ENCODE data around the gene RAD9A.
"Not testable (repeated sequence)": the region's sequence is repeated elsewhere in the genome, so short reads cannot be mapped to it uniquely, and the experiment has no call there.

RAD9A gene

DNA sequence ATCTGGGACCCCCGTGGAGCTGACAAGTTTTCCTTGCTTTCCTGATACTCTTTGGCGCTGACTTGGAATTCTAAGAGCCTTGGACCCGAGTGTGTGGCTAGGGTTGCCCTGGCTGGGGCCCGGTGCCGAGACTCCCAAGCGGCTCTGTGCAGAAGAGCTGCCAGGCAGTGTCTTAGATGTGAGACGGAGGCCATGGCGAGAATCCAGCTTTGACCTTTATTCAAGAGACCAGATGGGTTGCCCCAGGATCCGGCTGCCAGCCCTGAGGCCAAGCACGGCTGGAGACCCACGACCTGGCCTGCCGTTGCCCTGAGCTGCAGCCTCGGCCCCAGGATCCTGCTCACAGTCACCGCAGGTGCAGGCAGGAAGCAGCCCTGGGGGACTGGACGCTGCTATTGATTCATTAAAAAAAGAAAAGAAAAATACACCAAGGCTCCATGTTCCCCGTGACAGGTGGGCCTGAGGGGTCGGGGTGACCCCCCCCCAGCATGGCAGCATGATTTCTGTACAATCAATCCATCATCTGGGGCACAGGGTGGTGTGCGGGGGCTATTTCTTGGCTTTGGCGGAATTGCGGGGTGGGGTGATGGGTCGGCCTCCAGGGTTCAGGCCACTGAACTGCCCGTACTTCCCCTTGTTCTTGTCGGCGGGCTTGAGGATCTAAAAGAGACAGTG is 6.3 kb downstream of the RAD9A start:
- DNase-seq = no peak

DNA sequence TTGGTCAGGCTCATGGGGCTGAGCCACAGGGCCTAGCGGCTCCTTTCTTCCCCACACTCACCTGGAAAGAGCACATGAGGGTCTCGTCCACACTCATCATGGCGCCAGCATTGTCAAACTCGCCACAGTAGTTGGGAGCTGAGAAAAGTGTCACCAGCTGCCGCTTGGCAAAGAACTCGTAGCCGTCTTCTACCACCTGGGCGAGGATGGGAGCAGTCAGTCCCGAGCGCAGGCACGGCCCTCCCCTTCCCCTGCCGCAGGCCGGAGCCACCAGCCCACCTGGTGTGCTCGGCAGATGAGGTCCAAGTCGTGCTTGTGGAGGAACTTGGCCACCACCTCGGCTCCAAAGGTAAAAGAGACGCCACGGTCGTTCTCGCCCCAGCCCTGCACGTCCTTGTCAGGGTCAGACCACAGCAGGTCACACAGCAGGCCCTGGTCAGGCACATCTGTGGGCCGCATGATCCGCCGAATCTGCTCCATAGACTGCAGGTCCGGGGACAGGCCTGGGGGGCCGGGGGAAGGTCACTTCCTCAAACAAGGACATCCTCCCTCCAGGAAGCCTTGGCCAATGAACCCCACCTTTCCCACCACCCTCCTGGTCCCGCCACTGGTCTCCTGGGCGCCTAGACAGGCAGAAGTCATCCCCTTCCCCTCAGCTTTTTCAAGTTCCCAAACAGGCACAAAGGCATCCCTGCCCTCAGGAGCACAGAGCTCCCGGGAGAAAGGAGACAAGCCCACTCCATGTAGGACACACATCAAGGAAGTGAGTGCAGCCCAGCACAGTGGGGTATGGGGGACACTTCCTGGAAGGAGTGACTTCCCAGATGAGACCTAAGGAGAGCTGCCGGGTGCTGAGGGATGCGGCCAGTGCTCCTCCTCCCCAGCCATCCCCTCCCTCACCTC is 7.1 kb downstream of the RAD9A start:
- no peak for DNase-seq

DNA sequence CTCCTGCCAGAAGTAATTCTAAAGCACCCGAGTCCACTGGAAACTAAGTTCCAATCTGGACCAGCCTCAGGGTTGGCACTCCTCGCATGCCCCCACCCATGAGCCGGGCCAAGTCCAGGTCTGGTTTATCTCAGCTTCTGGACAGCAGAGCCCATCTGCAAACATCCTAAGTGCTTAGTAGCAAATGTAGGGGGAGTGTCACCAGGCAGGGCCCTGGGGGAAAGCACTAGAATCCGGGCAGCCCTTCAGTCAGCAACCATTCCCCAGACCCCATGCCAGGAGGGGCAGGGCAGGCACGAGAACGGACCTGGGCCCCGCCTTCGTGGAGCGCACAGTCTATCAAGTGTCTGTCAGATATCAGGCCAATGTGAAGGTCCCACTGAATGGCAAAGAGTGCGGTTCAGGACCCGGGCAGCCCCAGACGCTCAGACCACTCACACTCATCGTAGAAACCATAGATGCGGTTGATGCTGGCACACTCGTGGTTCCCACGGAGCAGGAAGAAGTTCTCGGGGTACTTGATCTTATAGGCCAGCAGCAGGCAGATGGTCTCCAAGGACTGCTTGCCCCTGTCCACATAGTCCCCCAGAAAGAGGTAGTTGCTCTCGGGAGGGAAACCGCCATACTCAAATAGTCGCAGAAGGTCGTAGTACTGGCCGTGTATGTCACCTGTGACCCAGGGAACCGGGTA is 8.6 kb downstream of the RAD9A start:
- no peak for DNase-seq

DNA sequence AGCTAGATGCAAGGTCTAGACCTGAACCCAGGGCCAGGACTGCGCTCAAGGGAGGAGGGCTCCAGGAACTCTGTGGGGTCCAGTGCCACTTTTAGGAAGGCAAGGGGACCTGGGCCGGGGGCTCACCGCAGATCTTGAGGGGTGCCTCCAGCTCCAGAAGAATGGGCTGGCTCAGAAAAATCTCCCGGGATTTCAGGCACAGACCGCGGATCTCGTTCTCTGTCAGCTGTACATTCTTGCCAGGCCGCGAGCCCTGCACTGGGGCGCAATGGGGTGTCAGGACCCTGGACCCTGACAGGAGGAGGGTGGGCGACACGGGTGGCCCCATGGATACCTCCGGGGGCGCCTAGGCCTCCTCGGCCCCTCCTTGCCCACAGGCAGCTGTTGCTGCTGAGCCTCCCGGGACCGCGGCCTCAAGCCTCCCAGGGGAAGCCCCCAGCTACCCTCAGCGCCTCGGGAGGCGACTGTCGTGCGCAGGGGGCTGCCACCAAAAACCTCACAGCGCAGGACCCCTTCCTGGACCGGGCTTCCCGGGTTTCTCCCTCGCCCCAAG is 9.2 kb downstream of the RAD9A start:
- no peak for DNase-seq

DNA sequence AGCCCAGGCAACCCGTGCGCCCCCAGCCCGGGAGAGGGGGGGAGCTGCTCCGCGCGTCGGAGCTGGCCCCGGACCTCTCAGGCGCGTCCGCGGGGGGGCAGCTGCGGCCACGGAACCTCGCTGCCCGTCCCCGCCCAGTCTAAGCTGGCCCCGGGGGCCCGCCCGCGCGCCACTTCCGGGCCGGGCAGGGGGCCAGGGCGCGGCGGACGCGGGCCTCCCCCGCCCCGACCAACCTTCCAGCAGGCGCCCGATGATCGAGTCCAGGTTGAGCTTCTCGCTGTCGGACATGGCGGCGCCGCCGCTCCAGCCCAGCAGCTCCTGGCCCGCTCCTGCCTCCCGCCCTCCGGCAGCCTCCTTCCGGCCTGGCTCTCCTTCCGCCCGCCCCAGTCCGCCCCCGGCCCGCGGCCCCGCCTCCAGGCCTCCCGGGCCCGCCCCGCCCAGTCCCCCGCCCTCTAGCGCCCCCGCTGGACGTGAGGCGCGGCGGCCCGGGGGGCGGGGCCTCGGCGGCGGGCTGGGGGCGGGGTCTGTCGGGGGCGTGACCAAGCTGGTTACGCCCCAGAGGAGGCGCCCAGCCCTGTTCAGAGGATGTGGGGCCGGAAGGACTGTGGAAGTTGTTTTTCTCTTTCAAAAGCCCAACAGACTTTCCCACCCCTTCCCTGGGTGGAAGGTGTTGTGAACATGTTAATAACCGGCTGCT is 9.9 kb downstream of the RAD9A start, which contains the start of gene PPP1CA:
Gene PPP1CA (minus strand): TSS at position 364 of the 697 bp plus-strand sequence. CDS start 76 bp downstream, at position 288.
- peak; percentile 90 for DNase-seq

DNA sequence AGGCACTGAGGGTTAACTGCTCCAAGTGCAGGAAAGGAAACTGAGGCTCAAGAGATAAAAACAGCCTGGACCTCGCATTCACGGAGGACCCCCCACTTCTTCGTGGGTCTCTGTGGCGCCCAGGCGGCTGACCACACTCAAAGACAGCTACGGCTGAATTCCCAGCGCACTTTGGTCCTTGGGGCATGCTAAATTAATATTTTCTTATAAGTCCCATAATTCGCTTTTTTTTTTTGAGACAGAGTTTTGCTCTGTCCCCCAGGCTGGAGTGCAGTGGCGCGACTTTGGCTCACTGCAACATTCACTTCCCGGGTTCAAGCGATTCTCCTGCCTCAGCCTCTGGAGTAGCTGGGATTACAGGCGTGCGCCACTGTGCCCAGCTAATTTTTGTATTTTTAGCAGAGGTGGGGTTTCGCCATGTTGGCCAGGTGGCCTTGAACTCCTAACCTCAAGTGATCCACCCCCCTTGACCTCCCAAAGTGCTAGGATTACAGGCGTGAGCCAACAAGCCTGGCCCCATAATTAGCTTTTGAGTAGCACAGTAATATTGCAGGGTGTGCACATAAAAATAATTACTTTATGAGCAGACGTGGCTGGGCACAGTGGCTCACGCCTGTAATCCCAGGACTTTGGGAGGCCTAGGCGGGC is 10.5 kb downstream of the RAD9A start:
- DNase-seq = not testable (repeated sequence)

DNA sequence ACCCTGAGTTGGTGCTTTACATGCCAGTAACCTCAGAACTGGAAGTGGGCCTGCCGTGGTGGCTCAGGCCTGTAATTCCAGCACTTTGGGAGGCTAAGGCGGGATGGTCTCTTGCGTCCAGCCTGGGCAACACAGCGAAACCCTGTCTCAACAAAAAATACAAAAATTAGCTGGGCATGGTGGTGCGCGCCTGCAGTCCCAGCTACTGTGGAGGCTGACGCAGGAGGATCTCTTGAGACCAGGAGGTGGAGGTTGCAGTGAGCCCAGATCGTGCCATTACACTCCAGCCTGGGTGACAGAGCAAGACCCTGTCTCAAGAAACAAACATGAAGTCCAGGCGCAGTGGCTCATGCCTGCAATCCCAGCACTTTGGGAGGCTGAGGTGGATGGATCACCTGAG is 11.3 kb downstream of the RAD9A start:
- not testable (repeated sequence) for DNase-seq

DNA sequence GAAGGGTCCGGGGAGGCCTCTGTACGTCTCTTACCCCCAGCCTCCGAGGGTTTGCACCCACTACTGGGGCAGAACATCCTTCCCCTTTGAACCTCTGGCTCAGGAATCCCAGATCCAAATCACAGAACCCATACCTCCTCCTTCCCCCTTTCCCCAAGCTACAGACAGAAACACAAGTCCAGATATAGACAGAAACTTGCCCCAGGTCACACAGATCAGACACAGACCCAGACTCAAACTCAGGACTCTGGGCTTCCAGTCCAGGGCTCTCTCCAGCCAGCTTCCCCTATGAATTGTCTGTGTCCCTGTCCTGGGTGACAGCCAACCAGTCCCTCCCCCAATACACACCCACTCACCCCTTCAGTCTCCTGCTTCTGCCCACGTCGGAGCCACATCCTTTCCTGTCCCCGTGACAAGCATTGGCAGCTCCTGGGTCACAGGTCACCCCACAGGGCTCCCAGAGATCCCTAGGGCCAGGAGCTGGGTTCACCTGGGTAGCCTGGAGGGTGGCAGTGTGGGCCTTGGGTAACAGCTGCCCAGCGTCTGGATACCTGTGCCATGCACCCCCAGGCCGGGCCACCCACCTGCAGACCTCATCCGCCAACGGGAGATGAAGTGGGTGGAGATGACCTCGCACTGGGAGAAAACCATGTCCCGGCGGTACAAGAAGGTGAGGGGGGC is 12.9 kb downstream of the RAD9A start:
- no peak for DNase-seq

DNA sequence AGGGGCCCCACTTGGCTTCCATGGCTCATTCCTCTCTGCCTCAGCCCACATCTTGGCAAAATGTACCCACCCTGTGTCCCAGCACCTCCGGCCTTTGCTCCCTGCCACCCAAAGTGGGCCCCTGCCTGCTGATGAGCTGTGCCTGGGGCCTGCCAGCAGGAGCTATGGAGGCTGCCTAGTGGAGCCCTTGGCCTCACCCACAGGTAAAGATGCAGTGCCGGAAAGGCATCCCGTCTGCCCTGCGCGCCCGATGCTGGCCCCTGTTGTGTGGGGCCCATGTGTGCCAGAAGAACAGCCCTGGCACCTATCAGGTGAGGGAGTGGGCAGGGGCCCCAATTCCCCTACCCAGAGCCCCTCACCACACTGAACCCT is 13.4 kb downstream of the RAD9A start:
- DNase-seq = no peak

DNA sequence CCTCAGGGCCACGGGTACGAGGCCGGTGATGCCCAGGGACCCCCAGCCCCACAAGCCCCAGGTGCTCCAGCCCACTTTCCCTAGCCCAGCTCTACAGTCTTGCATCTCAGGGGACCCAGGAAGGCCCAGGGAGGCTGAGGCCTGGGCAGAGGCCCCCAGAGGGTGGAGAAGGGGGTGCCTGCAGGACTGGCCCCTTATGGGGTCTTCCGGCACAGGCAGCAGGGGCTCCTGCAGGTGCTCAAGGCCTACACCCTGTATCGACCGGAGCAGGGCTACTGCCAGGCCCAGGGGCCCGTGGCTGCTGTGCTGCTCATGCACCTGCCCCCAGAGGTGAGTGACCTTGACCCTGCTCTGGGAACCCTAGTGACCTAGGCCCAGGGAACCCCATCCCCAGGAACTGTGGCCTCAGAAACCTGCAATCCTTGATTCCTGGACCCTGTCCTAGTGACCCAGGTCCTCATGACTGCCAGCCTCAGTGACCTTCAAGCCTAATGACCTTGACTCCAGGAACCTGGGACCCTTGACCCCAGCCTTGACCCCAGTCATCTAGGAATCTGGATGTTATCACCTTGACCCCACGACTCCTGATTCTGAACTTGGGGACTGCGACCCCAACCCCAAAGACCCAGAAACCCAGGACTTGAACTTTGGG is 14.0 kb downstream of the RAD9A start:
- DNase-seq = no peak

DNA sequence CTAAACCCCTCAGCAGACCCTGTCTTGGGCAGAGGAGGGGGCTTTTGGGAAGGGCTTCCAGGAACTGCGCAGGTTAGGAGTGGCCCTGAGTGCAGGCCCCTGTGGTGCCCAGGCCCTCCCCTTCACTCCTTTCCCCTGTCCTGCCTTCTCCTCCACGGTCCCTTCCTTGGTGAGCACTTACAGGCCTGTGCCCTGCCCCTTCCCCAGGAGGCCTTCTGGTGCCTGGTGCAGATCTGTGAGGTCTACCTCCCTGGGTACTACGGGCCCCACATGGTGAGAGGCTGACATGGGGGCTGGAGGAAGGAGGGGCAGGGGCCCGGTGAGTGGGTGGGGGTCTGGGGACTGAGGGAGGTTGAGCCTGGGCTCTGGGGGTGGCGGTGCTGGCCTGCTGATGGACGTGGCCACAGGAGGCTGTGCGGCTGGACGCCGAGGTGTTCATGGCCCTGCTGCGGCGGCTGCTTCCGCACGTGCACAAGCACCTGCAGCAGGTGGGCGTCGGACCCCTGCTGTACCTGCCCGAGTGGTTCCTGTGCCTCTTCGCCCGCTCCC is 14.7 kb downstream of the RAD9A start:
- DNase-seq = no peak

DNA sequence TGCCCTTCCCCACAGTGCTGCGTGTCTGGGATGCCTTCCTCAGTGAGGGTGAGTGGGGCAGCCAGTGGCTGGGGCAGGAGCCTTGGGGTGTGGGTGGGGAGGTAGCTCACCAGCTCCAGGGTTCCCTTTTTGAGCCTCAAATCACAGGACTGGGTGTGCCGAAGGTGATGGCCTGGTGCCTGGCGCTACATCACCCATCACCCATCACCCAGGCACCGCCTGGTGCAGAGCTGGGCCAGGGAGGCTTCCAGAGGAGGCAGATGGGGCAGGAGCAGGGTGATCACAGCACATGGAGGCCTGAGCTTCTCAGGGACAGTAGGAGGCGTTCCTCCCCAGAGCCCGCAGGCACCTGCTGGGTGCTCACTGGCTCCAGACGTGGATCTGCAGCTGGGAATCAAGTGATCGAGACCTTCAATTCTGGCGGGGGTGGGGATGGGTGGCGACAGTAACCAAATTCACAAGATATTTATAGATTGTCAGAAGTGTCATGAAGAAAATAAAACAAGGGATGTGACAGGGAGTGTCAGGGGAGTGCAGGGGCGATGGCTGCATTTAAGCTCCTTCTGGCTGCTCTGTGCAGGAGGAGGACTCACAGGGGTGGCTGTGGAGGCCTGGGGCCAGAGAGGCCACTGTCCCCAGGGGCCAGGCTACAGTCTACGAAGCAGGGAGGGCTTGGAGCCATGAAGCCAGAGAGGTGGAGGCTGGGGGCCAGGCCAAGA is 15.3 kb downstream of the RAD9A start:
- DNase-seq = peak in 1 of 2 donors; percentile 46

DNA sequence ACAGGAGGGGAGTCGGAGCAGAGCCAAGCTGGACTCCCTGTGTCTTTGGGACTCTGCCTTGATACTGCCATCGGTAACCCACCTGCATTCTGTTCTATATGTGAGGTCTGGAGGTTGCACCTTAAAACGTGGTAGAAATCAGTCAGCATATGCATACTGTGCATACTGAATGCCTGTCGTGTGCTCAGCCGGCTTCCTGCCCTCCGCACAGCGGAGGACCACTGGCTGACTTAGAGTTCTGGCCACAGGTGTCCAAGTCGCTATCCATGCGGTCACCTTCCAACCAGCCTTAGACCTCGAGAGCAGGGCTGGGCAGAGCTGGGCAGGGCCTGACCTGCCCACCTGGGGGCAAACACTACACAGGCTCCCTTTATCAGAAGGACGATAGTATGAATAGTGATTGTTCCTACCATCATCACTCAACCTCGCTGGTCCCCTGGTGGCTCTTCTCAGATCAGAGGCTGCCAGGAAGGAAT is 15.9 kb downstream of the RAD9A start:
- no peak for DNase-seq

DNA sequence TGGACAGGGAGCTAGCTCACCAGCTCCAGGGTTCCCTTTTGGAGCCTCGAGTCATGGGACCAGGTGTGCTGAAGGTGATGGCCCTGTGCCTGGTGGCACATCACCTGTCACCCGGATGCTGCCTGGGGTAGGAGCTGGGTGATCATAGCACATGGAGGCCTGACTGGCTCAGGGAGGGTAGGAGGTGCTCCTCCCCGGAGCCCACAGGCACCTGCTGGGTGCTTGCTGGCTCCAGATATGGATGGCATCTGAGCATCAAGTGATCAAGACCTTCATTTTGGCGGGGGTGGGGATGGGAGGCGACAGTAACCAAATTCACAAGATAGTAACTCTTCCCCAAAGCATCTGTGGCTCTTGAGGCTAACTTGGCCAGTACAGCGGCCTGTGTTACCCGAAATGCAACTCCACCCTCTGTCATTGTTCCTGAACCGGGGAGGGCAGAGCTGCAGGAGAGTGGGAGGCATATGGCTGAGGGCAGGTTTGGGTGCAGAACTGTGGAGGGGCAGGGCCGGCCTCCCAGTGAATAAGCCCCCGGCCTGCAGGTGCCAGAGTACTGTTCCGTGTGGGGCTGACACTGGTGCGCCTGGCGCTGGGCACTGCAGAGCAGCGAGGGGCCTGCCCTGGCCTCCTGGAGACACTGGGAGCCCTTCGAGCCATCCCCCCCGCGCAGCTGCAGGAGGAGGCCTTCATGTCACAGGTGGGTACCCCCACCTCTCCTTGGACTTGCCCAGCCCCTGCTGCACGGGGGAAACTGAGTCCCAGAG is 16.8 kb downstream of the RAD9A start:
- DNase-seq = no peak

DNA sequence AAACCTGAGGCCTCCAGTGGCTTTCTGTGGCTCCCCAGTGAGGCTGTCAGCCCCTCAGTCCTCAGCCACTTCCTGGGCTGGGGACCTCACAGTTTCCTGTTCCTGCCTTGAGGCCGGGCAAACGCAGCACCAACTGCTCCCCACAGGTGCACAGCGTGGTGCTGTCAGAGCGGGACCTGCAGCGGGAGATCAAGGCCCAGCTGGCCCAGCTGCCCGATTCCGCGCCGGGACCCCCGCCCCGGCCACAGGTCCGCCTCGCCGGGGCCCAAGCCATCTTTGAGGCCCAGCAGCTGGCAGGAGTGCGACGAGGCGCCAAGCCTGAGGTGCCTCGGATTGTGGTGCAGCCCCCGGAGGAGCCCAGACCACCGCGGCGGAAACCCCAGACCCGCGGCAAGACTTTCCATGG is 17.5 kb downstream of the RAD9A start:
- no peak for DNase-seq

DNA sequence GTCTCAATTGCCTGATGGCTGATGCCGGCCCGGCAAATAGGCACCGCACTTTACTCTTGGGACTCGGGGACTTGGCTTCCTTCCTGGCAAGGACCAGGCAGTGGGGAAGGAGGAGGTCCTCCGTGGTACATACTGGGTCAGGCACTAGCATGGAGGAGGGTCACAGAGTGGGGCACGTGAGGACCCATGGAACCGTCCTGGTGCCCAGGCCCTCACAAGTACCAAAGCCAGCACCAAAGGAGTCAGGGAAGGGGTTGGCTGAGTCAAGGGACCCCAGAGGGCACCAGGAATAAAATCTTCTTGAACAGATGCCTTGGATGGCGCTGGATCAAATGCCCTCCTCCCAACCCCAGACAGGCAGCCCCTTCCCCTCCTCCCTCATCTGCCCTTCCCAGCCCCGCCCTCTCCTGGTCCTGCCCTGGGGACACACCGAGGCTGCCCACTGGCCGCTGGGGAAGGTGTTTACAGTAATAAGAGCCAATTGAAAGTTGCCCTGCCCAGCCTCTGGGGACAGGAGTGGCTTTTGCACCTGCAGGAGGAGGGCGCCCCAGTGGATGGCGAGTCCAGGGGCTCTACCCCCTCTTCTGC is 18.1 kb downstream of the RAD9A start:
- DNase-seq = no peak

DNA sequence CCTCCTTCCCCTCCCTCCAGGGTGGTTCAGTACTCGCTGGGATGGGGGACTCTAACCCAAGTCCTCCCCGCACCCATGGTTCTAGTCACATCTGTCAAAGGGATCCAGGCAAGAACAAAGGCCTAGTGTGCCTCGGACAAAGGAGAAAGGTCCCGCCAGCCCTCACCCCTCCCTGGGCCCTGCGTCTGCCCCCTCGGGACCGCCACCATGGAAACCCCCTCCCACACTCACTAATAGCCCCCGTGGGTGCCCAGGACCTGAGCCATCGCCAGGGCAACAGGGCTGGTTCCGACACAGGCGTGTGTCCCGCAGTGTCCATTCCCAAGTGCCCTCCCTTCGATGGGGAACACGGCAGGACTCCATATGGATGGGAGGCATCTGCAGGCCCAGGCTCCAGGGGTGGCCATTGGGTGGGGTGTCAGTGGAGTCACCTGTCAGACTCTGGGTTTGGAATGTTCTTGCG is 18.6 kb downstream of the RAD9A start:
- DNase-seq = peak; percentile 86 to 90

Measured in hippocampal formation (tissue), 2 donors.